GM12891 (cell line): Measurements from ENCODE around the gene UBASH3A.

Experiments
- DNase-seq: peaks from one replicate; pipeline ENCODE4 v3.0.0; 2011; ENCODE audit warnings: low spot score; ENCODE audit not compliant: insufficient read length
- FAIRE-seq: peaks from 2 replicates; lab custom pipeline; 2011; peaks lifted over from hg19 to GRCh38; lab: Jason Lieb, UNC
- PAX5 ChIP-seq: IDR thresholded peaks from 2 replicates; pipeline ENCODE4 v1.6.1; 2011; ENCODE audit warnings: low read length, moderate library complexity, mild to moderate bottlenecking; ENCODE audit not compliant: insufficient read depth, severe bottlenecking
- POLR2A ChIP-seq: IDR thresholded peaks from 2 replicates; pipeline ENCODE4 v1.6.1; 2011; ENCODE audit warnings: low read depth, low read length, control low read depth
- POLR2AphosphoS5 ChIP-seq: IDR thresholded peaks from 2 replicates; pipeline ENCODE4 v1.6.1; 2011; ENCODE audit warnings: low read depth, low read length, control low read depth
- POU2F2 ChIP-seq: IDR thresholded peaks from 2 replicates; pipeline ENCODE4 v1.6.1; 2011; ENCODE audit warnings: low read depth, mild to moderate bottlenecking, control low read depth, low read length, moderate library complexity
- SPI1 ChIP-seq: IDR thresholded peaks from 2 replicates; pipeline ENCODE4 v1.6.1; 2011; ENCODE audit warnings: low read depth, low read length, control low read depth
- TAF1 ChIP-seq: IDR thresholded peaks from 2 replicates; pipeline ENCODE4 v1.6.1; 2011; ENCODE audit warnings: low read depth, low read length, control low read depth

UBASH3A gene

GRCh38 chr21:42383331-42383730 lies 20.4 kb upstream of the UBASH3A start:
- DNase-seq (no peak), FAIRE-seq (no peak)
- TF ChIP-seq PAX5 (no peak), POLR2AphosphoS5 (no peak), TAF1 (no peak), POU2F2 (no peak), SPI1 (no peak), POLR2A (no peak)

- no peak for DNase-seq
- no peak for FAIRE-seq
- peak; percentile 9; the same call in 1 of the 2 replicates for TF ChIP-seq POLR2A
- no peak for TF ChIP-seq POLR2AphosphoS5
- TF ChIP-seq POU2F2, result peak; percentile 41; the same call in 1 of the 2 replicates
These were observed 19.4 kb upstream of the UBASH3A start for GRCh38 chr21:42384156-42384945.

GRCh38 chr21:42384989-42385388 lies 18.7 kb upstream of the UBASH3A start:
- no peak for FAIRE-seq
- TF ChIP-seq PAX5 (no peak), POLR2AphosphoS5 (no peak), POLR2A (no peak; the same call in 1 of the 2 replicates), TAF1 (no peak), SPI1 (no peak), POU2F2 (no peak)
- DNase-seq, result no peak

GRCh38 chr21:42385619-42386018 lies 18.1 kb upstream of the UBASH3A start:
- FAIRE-seq (no peak), DNase-seq (no peak)
- no peak for TF ChIP-seq TAF1
- peak; percentile 52; the same call in 1 of the 2 replicates for TF ChIP-seq POLR2AphosphoS5

- DNase-seq, result no peak
- TF ChIP-seq POLR2A (no peak; the same call in 1 of the 2 replicates), PAX5 (no peak), SPI1 (no peak), POLR2AphosphoS5 (no peak), TAF1 (no peak), POU2F2 (no peak)
- no peak for FAIRE-seq
These were observed 17.6 kb upstream of the UBASH3A start for GRCh38 chr21:42386034-42386591.

GRCh38 chr21:42387164-42387563 lies 16.5 kb upstream of the UBASH3A start:
- DNase-seq, result no peak
- TF ChIP-seq POU2F2 (no peak), PAX5 (no peak), SPI1 (peak; percentile 4; the same call in 1 of the 2 replicates), POLR2AphosphoS5 (no peak; the same call in 1 of the 2 replicates), POLR2A (0 out of 2 replicates have a peak, but pooled peaks have one; percentile 21)
- FAIRE-seq, result no peak

- TF ChIP-seq POLR2AphosphoS5 (no peak), POLR2A (no peak; the same call in 1 of the 2 replicates), PAX5 (no peak), SPI1 (no peak), POU2F2 (no peak), TAF1 (no peak)
- FAIRE-seq, result no peak
These were observed 15.8 kb upstream of the UBASH3A start for GRCh38 chr21:42387843-42388340.

GRCh38 chr21:42388740-42389448 lies 14.8 kb upstream of the UBASH3A start:
- TF ChIP-seq POLR2A (no peak), PAX5 (no peak), POLR2AphosphoS5 (peak; percentile 16; the same call in 1 of the 2 replicates), TAF1 (0 out of 2 replicates have a peak, but pooled peaks have one; percentile 21), SPI1 (no peak), POU2F2 (no peak)
- no peak for DNase-seq
- FAIRE-seq, result peak; percentile 35

More at GRCh38 chr21:42387843-42388340, 15.8 kb upstream of the UBASH3A start:
- no peak for DNase-seq

- no peak for TF ChIP-seq POLR2AphosphoS5
- no peak for TF ChIP-seq POLR2A
- no peak for TF ChIP-seq TAF1
These were observed 14.3 kb upstream of the UBASH3A start for GRCh38 chr21:42389449-42389835.

GRCh38 chr21:42390193-42390592 lies 13.5 kb upstream of the UBASH3A start:
- DNase-seq (no peak), FAIRE-seq (no peak)
- TF ChIP-seq PAX5, result no peak
- no peak for TF ChIP-seq SPI1
- no peak for TF ChIP-seq POLR2A
- TF ChIP-seq TAF1, result no peak
- TF ChIP-seq POU2F2, result no peak
- TF ChIP-seq POLR2AphosphoS5, result no peak

More at GRCh38 chr21:42389449-42389835, 14.3 kb upstream of the UBASH3A start:
- no peak for DNase-seq
- FAIRE-seq, result no peak
